ENCODE data around the gene RNF6. TPM values are rescaled to one million over a fixed set of nuclear protein-coding genes. Genes with fewer than 3 reads are reported as not detected.

Gene RNF6
- total RNA-seq, 1 donor from 2014 or later, result 28.2 TPM

Other genes starting within 250 kb of the RNF6 start
- gene SHISA2, start 170.3 kb downstream of the RNF6 start, total RNA-seq, result 0.32 TPM
- 19.9 TPM for gene CDK8, start 31.8 kb upstream of the RNF6 start, total RNA-seq

All from mucosa of gallbladder (tissue), 1 donor.